Spleen (tissue), 7 donors: ENCODE measurements around the gene MTCP1.

Experiments
- POLR2A ChIP-seq, 3 donors: fragments of 450-650 bp; IDR thresholded peaks; one replicate each; pipeline ENCODE4 v1.5.1; 2017; ENCODE audit warnings: antibody characterized with exemption in 3 of 3, mild to moderate bottlenecking in 1 of 3
- POLR2AphosphoS5 ChIP-seq, 3 donors: sonication (generic); formaldehyde crosslinking; IDR thresholded peaks; one replicate each; pipeline ENCODE4 v1.5.1; 2017; ENCODE audit warnings: antibody characterized with exemption in 3 of 3
- TF ChIP-seq, protein P1 (sequence below), 11 experiments: fragments of 200-600 bp in 7 of 11; fragments of 450-650 bp in 4 of 11; sonication (generic) in 4 of 11; IDR thresholded peaks in 8 of 11; conservative IDR thresholded peaks in 3 of 11; 1 replicate in 7 of 11; 2 replicates in 4 of 11; pipeline versions ENCODE4 v1.4.0 to v1.8.0; 2016 to 2021; ENCODE audit warnings: antibody characterized with exemption in 11 of 11, inconsistent platforms in 4 of 11, mild to moderate bottlenecking in 1 of 11
- donor health status: DM: no; HTN: no; CAD: no; lungs with moderate emphysema.
- donor health status: DM: no; HTN: no; CAD: no.
- donor health status: DM: no; HTN: no; CAD: no.

DNA sequence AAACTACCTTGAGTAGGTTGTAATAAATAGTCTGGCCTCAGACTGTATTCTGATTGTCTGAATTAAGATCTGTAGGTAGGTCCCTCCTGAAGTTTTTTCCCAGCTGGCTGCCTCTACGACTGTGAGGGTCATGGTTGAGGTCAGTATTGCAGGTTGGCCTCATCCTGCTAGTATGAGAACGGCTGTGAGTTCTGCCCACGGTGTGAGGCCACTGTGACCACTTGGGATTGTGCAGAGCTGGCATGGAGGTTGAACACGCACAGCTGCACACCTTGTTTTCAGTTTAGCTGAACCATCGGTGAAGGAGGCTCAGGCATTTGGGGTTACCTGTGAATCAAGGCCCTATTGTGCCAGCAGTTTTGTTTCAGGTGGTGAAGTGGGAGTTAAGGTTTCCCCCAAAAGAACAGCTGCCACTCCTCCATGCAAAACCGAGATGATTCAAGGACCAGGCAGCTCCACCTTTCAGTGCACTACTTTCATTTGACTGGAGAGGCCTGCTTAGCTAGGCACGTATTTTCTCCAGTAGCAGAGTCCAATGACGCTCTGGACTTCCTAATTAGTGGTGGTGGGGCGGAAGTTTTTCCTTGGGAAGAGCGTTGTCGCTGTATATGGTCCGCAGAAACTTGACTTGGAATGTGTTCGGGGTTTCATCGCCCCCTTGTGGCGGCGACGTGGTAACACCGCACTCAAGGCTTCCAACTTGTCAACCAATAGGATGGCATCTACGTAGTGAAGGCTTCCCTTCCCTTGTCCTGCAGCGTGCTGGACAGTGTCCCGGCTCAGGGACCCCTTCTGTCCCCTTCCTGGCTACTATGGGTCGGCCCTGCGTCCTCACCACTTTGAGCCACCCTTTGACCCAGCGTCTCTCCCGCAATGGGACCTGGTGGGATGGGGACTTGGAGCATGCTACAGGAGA, 13.8 kb downstream of the MTCP1 start:
- TF ChIP-seq, protein P1, sequence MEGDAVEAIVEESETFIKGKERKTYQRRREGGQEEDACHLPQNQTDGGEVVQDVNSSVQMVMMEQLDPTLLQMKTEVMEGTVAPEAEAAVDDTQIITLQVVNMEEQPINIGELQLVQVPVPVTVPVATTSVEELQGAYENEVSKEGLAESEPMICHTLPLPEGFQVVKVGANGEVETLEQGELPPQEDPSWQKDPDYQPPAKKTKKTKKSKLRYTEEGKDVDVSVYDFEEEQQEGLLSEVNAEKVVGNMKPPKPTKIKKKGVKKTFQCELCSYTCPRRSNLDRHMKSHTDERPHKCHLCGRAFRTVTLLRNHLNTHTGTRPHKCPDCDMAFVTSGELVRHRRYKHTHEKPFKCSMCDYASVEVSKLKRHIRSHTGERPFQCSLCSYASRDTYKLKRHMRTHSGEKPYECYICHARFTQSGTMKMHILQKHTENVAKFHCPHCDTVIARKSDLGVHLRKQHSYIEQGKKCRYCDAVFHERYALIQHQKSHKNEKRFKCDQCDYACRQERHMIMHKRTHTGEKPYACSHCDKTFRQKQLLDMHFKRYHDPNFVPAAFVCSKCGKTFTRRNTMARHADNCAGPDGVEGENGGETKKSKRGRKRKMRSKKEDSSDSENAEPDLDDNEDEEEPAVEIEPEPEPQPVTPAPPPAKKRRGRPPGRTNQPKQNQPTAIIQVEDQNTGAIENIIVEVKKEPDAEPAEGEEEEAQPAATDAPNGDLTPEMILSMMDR (IDR thresholded peaks at IDR 0.05 in 8 of 11, conservative IDR thresholded peaks at IDR 0.05 in 3 of 11): peak; percentile 48 to 92 (median 80)
- TF ChIP-seq POLR2AphosphoS5 (IDR thresholded peaks at IDR 0.05) (peak; percentile 39 to 56 (median 51)), POLR2A (IDR thresholded peaks at IDR 0.05) (no peak)
